ENCODE results near the gene TBL1X. TPM values are rescaled to one million over a fixed set of nuclear protein-coding genes. Genes with fewer than 3 reads are reported as not detected.

Gene TBL1X
- total RNA-seq, 1 donor from 2014 or later = 34.5 TPM

- no peak for DNase-seq (ENCODE audit: low spot score in 2 of 2, unreplicated experiment in 2 of 2)
- H3K36me3 Mint-ChIP-seq = peaks cover 8% of the 10 kb centered on the region
- no peak overlapping the region for H3K4me3 Mint-ChIP-seq
- no peaks in the 10 kb centered on the region for H3K27me3 Mint-ChIP-seq (ENCODE audit: low read depth)
- H3K4me1 Mint-ChIP-seq = peaks cover 40% of the 10 kb centered on the region
- H3K27ac Mint-ChIP-seq = no peak overlapping the region
- TF ChIP-seq CTCF (IDR thresholded peaks at IDR 0.05; ENCODE audit: unreplicated experiment) = no peak
- peaks cover 10% of the 10 kb centered on the region for H3K9me3 Mint-ChIP-seq
Observed at GRCh38 chrX:9518051-9518450, 53.2 kb downstream of the TBL1X start.

- Mint-ChIP-seq H3K27ac (no peak overlapping the region), H3K27me3 (ENCODE audit: low read depth) (no peaks in the 10 kb centered on the region), H3K4me3 (no peak overlapping the region), H3K9me3 (peaks cover 4% of the 10 kb centered on the region), H3K4me1 (peaks cover 41% of the 10 kb centered on the region), H3K36me3 (peaks cover 3% of the 10 kb centered on the region)
- DNase-seq (ENCODE audit: low spot score in 2 of 2, unreplicated experiment in 2 of 2) = no peak
- TF ChIP-seq CTCF (IDR thresholded peaks at IDR 0.05; ENCODE audit: unreplicated experiment) = no peak
Observed at GRCh38 chrX:9518889-9519288, 54.0 kb downstream of the TBL1X start.

GRCh38 chrX:9519546-9520216, 54.8 kb downstream of the TBL1X start:
- Mint-ChIP-seq H3K36me3 (peaks cover under 1% of the 10 kb centered on the region), H3K4me1 (peaks cover 39% of the 10 kb centered on the region), H3K27me3 (ENCODE audit: low read depth) (no peaks in the 10 kb centered on the region), H3K27ac (peak overlapping the region; percentile 79), H3K9me3 (peaks cover 4% of the 10 kb centered on the region), H3K4me3 (no peak overlapping the region)
- TF ChIP-seq CTCF (IDR thresholded peaks at IDR 0.05; ENCODE audit: unreplicated experiment) = no peak
- no peak for DNase-seq (ENCODE audit: low spot score in 2 of 2, unreplicated experiment in 2 of 2)

GRCh38 chrX:9520217-9520590, 55.3 kb downstream of the TBL1X start:
- Mint-ChIP-seq H3K4me1 (peaks cover 37% of the 10 kb centered on the region), H3K36me3 (no peaks in the 10 kb centered on the region), H3K27me3 (ENCODE audit: low read depth) (no peaks in the 10 kb centered on the region), H3K27ac (peak overlapping the region; percentile 79), H3K9me3 (peaks cover 2% of the 10 kb centered on the region), H3K4me3 (no peak overlapping the region)
- no peak for TF ChIP-seq CTCF (IDR thresholded peaks at IDR 0.05; ENCODE audit: unreplicated experiment)
- no peak for DNase-seq (ENCODE audit: low spot score in 2 of 2, unreplicated experiment in 2 of 2)

GRCh38 chrX:9522378-9523155, 57.7 kb downstream of the TBL1X start:
- no peak overlapping the region for H3K4me3 Mint-ChIP-seq
- H3K36me3 Mint-ChIP-seq = no peaks in the 10 kb centered on the region
- no peaks in the 10 kb centered on the region for H3K9me3 Mint-ChIP-seq
- H3K27ac Mint-ChIP-seq = peak overlapping the region; percentile 70
- no peak for DNase-seq (ENCODE audit: low spot score in 2 of 2, unreplicated experiment in 2 of 2)
- no peak for TF ChIP-seq CTCF (IDR thresholded peaks at IDR 0.05; ENCODE audit: unreplicated experiment)
- H3K27me3 Mint-ChIP-seq (ENCODE audit: low read depth) = no peaks in the 10 kb centered on the region
- H3K4me1 Mint-ChIP-seq = peaks cover 41% of the 10 kb centered on the region
